ENCODE data around the gene JMJD6.
"Not testable (repeated sequence)": the region's sequence is repeated elsewhere in the genome, so short reads cannot be mapped to it uniquely, and the experiment has no call there.

The JMJD6 gene

DNA sequence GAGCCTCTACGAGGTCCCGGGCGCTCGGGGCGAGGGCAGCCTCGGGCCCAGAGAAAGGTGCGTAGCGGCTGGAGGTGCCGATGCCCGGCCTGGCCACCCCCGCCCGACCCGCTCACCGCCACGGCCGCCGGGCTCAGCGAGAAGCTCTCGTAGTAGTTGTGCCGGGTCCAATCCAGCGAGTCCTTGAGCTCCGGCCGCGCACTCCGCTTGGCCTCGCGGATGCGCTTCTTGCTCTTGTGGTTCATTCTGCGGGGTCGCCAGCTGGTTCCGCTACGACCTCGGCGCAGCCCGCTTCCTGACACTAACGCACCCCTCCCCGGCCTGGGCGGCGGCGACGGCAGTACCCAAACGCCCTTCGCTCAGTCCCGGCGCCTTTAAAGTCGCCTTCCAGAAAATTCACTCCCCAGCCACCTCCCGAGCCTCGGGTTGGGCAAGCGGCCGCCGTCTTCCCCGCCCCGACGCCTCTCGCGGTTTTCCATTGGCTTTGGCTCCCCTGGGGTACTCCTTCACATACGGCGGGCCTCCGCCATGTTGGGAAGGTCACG is at the start of gene JMJD6:
Gene JMJD6 (minus strand): TSS at position 376 of the 545 bp plus-strand sequence. CDS start 131 bp downstream, at position 245.
- DNase-seq: peak; percentile 97

DNA sequence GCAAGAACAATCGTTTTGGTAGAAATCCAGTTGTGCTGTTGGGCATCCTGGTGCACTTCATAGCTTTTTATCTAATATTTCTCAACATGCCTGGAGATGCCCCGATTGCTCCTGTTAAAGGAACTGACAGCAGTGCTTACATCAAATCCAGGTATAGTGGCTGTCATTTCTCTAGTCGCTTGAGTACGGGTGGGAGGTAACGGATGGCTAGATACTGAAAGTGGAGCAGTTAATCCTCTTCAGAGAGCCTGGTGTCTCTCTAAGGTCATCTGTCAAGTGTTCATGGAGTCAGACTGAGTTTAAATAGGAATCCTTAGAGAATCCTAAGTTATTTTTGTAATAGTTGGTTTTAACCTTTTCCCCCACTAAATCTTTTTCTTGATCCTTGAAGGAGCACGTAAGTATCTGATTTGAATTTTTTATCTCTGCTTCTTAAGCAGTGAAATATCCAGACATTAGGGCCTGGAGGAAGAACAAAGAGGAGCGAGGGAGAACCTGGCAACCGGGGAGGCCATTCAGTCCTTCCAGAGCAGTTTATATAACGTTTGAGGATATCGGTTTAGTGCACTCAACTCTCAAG is 48.7 kb upstream of the JMJD6 start:
- DNase-seq: no peak

DNA sequence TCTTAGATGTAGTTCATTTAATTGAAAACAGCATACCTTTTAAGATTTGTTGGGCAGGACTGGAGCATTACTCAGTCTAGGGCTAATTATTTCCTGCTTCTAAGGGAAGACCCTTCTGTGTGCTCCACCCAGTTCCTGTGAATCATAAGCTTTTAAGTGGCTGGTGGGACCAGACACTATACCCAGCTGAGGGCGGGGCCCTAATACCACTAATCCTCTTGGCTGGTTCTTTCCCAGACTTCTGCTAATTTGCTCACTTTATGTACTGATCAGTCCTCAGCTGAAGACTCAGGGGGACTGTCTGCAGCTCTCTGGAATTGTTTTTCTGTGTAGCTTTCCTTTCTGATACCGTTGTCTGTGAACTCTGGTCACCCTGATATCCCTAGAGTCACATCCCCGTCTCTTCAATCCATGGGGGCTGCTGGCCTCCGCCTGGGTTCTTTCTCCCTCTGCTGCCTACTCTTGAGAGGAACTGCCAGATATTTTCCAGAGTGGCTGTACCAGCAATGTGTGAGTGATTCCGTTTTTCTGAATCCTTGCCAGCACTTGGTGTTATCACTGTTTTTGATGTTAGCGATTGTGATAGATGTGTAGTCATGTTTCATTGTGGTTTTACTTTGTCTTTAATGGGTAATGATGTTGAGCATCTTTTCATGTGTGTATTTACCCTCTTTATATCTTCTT is 46.6 kb upstream of the JMJD6 start:
- DNase-seq: no peak

DNA sequence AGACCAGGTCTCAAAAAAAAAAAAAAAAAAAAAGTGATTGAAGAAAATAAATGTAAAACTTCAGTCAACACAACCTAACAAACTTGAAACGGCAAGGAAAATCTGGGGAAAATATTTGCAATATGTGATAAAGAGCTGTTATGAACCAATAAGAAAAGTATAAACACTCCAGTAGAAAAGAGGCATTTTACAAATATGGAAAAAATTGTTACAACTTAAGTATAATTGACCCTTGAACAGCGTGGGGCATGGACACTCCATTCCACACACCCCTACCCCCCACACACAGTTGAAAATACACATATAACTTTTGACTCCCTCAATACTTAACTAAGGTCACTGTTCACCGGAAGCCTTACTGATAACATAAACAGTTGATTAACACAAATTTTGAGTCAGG is 32.2 kb upstream of the JMJD6 start:
- DNase-seq: no peak

DNA sequence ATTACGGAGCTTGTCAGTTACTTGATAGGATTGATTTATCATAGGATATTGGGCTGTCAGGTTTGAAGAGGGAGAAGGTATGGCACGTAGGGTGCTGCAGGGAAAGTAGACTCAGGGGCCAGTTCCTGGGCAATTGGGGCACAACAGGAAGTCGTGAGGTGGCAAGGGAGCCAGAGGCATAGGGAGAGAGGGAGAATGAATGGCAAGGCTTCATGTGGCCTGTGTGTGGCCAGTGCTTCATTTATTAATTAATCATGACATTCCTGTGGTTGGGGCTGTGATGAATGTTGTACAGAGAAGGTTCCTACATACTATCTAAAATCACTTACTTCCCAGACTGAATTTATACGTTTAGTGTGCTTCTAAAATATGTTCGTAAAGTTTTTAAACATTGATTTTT is 30.9 kb upstream of the JMJD6 start:
- no peak for DNase-seq

DNA sequence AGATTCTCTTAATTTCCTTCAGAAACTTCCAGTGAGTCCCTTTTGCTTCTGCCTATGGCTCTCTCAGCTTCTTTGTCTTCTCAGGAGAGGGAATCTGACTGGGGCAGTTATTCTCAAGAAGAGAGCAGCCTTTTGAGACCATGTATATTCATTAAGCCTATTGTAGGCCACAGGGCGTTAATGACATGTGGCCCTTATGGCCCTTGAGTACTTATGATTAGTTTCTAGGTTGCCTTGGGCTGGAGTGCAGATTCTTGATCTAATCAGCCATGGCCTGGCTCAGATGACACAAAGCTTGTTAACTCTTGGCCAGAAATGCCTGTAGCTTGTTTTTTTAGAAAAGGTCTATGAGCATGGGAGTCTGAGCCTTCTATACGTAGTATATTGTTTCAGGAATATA is 28.9 kb upstream of the JMJD6 start:
- DNase-seq: no peak

DNA sequence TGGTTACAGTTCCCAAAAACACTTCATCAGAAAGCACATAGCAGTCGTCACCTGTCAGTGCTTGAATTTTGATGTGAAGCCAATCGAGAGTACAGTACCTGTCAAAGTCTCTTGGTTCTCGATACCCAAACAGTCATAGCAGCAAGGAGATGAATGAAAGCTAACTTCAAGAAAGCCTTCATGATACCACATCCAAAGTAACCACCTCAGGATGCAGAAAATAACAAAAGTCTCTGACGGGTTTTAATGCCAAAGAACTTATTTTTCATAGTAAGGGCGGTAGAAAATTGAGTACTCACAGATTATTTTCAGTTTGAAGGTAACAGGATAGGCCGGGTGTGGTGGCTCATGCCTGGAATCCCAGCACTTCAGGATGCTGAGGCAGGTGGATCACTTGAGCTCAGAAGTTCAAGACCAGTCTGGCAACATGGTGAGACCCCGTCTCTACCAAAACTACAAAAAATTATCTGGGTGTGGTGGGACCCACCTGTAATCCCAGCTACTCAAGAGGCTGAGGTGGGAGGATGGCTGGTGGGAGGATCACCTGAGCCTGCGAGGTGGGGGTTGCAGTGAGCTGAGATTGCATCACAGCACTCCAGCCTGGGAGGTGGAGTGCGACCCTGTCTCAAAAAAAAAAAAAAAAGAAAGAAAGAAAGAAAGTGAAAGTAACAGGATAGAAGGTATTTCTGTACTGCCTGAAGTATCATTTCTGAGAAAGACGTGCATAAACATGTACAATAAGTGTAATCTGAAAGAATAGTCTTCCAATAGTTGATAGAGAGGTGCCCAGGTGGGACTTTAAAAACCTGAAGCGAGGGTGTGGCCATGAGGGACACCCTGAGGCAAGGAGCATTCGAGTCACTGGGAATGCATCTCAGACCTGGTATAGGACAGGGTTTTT is 26.9 kb upstream of the JMJD6 start:
- no peak for DNase-seq

DNA sequence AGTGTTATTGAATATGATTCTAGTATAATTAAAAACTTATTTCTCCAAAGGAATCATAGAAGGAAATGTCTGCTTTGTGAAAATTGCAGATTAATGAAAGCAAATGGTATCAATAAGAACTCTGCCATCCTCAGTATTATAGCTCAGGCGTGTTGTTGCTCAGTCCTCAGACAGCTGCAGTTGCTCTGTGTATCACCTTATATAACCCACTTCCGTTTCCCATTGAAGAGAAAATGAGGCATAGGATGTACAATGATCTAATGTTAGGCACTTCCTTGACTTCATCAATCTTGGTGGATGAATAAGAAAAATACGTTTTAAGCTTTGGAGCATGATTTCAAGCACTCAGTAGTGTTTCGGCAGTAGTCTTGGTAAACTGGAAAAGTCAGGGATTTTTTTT is 25.6 kb upstream of the JMJD6 start:
- no peak for DNase-seq

DNA sequence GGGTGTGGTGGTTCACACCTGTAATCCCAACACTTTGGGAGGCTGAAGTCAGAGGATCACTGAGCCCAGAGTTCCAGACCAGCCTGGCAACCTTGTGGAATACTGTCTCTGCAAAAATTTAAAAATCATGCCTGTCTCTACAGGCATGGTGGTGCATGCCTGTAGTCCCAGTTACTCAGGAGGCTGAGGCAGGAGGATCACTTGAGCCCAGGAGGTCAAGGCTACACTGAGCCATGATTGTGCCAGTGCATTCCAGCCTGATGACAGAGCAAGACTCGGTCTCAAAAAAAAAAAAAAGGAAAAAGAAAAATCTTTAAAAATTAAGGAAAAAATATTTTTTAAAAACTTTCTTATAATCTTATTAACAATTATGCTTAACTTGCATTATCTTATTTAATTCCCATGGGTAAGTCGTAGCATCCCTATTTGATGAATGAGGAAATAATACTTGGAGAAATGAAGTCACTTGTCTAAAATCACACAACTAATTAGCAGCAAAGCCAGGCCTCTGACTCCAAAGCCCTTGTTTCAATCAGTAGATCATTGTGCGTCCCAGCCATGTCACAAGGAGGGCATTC is 25.1 kb upstream of the JMJD6 start:
- DNase-seq: no peak

DNA sequence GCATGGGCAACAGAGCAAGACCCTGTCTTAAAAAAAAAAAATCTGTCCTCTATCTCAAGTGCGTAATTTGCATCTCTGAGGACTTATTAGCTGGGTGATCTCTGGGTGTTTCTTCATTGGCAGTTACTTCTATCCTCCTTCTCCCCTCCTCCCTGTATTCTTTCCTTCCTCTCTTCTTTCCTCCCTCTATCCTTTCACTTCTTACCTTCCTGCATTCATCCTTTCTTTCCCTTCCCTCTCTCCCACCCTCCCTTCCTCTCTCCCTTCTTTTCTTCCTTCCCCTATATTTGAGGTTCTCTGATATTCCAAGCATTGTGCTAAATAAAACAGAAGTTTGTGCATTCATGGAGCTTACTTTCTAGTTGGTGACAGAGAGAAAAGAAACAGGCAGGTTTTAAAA is 22.3 kb upstream of the JMJD6 start:
- DNase-seq: no peak

DNA sequence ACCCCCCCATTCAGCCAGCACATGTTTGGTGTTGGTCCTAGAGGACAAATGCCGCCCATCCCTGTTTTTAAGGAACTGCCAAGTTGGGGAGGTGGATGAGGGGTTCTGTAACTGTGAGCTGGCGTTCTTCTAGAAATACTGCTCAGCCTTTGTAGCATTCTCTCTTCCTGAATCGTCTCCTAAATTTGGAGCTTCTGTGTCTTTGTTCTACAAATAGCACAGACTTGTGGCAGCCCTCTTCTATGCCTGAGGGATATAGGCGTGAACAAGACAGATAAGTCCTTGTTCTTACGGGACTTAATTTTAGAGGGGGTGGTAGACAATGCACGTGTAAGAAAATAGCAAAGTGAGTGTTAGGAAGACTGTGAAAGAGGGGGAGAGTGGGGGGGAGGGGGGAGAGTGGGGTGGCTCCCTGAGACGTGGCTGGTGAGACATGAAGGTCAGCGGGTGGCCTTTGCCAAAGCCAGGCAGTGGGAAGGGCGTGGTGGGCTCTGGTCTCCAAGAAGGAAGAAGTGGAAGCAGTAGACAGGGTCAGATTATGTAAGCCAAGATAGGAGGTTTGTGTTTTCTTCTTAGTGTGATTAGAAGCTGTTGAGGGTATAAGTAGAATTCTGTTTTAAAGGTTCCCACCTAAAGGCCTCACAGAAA is 21.4 kb upstream of the JMJD6 start:
- no peak for DNase-seq

DNA sequence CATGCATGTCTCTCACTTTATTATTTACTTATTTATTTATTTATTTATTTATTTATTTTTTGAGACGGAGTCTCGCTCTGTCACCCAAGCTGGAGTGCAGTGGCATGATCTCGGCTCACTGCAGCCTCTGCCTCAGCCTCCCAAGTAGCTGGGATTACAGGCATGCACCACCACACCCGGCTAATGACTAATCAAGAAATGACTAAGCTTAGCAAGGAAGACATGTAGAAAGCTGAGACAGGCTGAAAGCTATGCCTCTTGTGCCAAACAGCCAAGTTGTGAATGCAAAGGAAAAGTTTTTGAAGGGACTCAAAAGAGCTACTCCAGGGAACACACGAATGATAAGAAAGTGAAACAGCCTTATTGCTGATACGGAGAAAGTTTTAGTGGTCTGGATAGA is 19.4 kb upstream of the JMJD6 start:
- DNase-seq: not testable (repeated sequence)

DNA sequence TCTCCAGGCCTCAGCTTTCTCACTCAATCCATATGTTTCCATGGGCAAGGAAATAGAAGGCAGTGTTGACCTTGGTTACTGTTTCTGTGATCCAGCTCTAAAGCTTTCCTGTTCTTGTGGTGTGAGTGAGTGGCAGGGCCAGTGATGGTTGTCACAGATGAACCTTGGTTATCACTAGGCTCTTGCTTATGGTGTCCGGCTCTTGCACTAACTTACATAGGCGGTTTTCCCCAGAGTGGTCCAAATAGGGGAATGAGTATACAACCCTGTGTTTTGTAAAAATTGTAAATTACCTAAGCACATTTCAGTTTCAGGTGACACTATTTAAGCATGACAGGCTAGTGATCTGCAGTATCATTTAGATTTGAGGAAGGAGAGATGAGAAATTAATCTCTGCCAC is 18.3 kb upstream of the JMJD6 start:
- DNase-seq: no peak

DNA sequence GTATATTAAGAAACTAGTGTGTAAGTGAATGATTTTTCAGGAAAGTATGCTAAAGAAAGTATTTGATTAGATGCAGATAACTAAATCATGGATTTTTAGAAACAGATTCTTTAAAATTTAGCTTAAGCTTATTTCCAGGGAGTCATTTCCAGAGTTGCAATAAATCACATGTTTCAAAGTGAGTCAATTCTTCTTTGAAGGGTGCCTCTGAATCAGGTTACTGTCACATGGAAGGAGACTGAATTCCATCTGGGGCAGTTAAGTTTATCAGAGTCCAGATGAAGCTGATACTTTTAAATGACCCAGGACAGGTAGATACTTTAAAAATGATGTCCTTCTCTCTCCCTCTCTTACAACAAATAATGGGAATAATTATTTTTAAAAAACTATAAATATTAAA is 16.6 kb upstream of the JMJD6 start:
- no peak for DNase-seq

DNA sequence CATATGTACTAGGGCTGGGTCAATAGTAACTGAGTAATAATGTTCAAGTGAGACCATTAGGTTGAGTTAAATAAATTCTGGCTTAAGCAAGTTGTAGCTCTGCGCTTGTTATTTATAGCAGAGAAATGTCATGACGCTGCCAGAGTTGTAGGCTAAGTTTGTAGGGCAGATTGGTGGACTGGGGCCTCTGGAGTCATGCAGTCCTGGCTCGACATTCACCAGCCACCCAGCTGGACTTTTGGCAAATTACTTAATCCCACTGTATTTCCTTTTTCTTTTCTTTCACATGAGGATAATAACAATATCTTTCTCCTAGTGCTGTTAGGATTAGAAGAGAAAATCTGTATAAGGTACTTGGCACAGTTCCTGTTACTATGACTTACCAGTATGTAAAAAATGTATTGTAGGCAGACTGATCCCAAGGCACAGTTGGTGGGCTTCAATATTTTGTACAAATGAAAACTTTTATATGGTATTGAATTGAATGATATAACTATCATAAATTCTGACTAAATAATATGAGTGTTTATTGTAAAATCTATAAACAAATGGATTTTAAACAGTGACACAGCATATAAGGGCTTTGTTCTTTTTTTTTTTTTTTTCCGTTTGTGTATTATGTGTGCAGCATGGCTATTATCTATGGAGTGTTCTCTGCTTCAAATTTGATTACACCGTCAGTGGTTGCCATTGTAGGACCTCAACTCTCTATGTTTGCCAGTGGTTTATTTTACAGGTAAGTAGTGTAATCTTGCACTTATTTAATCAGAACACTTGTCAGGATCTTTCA is 14.1 kb upstream of the JMJD6 start:
- no peak for DNase-seq

DNA sequence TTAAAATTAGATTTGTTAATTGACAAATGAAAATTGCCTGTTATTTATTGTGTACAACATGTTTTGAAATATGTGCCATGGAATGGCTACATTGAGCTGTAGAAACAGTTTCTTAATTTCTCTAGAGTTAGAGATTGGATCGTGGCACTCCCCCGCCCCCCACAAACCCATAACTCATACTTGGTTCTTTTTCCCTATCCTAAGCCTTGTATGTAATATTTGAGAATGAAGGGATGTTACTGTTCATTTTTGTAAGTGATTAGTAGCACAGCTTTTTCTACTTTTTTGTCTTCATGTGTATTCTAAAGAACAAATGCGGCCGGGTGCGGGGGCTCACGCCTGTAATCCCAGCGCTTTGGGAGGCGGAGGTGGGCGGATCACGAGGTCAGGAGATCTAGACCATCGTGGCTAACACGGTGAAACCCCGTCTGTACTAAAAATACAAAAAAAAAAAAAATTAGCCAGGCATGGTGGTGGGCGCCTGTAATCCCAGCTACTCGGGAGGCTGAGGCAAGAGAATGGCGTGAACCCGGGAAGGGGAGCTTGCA is 13.2 kb upstream of the JMJD6 start:
- DNase-seq: not testable (repeated sequence)

DNA sequence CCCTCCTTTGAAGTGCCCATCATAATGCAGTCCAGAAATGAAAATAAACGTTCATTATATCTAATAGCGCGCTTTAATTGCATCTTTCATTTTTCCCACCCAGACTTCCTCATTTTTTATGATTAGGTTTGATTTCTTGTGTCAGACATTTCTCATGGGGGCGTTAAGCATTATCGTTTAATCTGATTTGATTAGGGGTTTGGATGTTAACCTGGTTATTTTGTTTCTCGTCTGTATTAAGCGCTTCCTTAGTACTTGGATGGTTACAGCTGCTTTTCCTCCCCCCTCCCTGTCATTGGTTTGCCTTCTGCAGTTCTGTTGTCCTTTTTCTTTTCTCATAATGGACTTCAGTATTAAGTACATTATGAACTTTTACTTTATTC is 12.1 kb upstream of the JMJD6 start:
- DNase-seq: no peak

DNA sequence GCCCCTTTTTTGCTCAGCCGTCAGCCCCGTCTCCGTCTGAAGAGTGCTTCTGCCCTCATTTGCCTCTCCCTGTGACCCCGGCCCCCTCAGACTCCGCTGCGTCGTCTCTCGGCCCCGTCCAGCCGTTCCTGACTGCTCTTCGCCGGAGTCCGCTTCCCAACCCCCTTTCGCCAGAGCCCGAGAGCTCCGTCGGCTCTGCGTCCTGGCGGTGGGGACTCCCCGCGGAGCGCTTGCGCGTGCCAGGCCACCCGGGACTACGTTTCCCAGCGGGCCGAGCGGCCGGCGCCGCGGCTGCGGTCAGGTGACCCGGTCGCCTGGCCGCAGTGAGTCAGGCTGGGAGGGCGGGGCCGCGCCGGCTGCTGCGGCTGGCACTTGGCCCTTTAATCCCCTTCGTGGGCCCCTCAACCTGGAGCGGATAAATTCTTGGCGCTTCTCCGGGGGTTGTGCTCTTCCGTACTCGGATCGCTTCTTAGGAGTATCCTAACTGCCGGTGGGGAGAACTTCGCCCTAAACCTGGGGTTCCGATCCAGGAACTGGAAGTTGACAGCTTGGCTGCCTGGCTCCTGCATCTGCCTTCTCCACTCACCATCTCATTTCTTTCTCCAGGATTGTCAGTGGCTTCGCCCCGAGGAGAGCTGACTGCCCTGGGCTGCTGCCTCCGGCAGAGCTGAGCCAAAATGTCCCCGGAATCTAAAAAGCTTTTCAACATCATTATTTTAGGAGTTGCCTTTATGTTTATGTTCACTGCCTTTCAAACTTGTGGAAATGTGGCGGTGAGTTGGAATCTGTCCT is 11.5 kb upstream of the JMJD6 start, which contains the start of gene MFSD11:
Gene MFSD11 (plus strand): TSS at position 444 of the 792 bp plus-strand sequence. CDS start 234 bp downstream, at position 678.
- DNase-seq: peak; percentile 95

DNA sequence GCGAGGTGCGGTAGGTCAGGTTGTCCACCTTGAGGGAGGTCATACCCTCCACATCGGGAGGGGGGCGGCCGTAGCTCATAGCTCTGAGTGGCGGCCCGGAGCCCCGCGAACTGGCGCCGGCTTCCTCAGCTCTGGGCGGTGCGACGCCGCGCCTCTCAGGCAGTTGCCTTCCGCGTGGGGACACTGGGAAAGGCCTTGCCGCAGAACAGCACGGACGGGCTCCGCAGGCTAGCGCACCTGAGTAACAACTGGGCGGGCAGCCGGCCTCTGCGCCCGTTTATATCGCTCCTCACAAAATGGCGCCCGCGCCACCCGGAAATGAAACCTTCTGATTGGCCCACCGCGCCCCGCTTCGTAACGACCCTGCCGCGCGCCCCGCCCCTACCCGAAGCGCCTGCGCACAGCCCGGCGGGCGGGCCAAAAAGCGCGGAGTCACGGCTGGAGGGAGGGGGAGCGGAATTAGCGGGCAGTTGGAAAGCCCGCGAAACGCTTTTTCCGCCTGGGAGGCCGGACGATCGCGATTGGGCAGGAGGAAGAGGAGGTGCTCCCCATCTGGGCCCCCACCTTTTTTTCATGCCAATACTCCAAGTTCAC is 10.8 kb upstream of the JMJD6 start, which contains the start of gene SRSF2:
Gene SRSF2 (minus strand): TSS at position 250 of the 594 bp plus-strand sequence. CDS start 171 bp downstream, at position 79.
- peak; percentile 98 for DNase-seq

Measured in NCI-H510A treated with DMSO at 0.1 percent for 48 hours (cell line).